Measurements from ENCODE around the gene SIPA1L3. TPM values are rescaled to one million over a fixed set of nuclear protein-coding genes. Genes with fewer than 3 reads are reported as not detected.

SIPA1L3 gene
- total and polyA plus RNA-seq, 12 donors: 2.2 to 24.1 (median 11.8) TPM

DNA sequence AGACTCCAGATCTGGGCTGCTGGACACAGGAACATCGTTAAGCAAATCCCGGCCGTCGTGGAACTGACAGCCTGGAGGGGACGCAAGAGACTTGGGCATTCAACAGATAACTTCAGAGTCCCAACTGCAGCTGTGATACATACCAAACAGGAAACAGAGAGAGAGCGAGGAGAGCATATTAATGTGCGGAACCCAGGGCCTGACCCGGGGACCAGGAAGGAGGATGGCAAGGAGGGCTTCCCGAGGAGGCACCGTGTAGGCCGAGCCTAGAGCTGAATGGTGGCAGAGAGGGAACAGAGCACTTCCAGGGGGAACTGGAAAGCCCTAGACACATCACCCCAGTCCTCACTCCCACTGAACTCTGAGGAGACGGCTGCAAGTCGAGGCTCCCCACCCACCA, 68.1 kb downstream of the SIPA1L3 start:
- intact Hi-C loops (cut with DNase I): no loop called here
- H3K4me1 ChIP-seq (replicated peaks in 1 of 2): no peaks in the 10 kb centered on the region
- no peak overlapping the region for H3K27ac ChIP-seq
- no peak for TF ChIP-seq POLR2A (IDR thresholded peaks at IDR 0.05)
- TF ChIP-seq, protein P1, sequence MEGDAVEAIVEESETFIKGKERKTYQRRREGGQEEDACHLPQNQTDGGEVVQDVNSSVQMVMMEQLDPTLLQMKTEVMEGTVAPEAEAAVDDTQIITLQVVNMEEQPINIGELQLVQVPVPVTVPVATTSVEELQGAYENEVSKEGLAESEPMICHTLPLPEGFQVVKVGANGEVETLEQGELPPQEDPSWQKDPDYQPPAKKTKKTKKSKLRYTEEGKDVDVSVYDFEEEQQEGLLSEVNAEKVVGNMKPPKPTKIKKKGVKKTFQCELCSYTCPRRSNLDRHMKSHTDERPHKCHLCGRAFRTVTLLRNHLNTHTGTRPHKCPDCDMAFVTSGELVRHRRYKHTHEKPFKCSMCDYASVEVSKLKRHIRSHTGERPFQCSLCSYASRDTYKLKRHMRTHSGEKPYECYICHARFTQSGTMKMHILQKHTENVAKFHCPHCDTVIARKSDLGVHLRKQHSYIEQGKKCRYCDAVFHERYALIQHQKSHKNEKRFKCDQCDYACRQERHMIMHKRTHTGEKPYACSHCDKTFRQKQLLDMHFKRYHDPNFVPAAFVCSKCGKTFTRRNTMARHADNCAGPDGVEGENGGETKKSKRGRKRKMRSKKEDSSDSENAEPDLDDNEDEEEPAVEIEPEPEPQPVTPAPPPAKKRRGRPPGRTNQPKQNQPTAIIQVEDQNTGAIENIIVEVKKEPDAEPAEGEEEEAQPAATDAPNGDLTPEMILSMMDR (IDR thresholded peaks at IDR 0.05): no peak
- peak in 2 of 7 donors; percentile 13 to 17 for DNase-seq
- WGBS, 4 donors: 83 to 93% (median 87%) methylated on average over 13 of the region's 13 CpGs
- H3K9me3 ChIP-seq (replicated peaks in 1 of 3): no peaks in the 10 kb centered on the region
- H3K4me3 ChIP-seq: no peak overlapping the region
- H3K27me3 ChIP-seq: no peaks in the 10 kb centered on the region
- H3K36me3 ChIP-seq (replicated peaks in 1 of 2): no peaks in the 10 kb centered on the region

DNA sequence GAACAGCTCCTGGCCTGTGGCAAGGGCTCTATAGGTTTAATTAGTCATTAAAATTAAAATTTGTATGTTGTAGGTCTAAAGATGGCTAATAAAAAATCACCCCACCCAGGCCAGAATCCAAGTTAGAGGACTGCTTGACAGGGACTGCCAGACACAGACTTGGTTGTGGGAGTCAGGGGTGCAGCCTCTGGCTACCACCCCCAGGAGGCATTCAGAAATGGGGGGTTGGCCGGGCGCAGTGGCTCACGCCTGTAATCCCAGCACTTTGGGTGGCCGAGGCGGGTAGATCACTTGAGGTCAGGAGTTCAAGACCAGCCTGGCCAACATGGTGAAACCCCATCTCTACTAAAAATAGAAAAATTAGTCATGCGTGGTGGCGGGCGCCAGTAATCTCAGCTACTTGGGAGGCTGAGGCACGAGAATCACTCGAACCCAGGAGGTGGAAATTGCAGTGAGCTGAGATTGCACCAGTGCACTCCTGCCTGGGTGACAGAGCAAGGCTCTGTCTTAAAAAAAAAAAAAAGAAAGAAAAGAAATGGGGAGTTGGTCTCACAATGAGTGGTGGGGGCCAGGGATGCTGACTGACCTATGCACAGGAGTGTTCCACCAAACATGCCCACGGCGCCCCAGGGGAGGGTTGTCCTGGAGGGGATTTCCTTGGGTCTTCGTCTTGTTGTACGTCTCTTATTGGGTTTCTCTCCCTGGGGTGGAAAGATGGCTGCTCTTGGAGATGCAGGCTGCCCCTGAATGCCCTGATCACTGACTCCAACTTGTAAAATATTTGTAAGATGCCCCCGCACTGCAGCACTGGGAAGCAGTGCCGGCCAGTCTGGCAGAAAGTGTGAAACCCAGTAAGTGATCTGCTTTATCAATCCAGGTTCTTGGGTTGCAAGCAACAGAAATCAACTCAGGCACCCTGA, 68.8 kb downstream of the SIPA1L3 start:
- TF ChIP-seq POLR2A (IDR thresholded peaks at IDR 0.05): no peak
- TF ChIP-seq, protein P1 (IDR thresholded peaks at IDR 0.05): no peak
- no peak for DNase-seq
- H3K4me3 ChIP-seq: no peak overlapping the region

DNA sequence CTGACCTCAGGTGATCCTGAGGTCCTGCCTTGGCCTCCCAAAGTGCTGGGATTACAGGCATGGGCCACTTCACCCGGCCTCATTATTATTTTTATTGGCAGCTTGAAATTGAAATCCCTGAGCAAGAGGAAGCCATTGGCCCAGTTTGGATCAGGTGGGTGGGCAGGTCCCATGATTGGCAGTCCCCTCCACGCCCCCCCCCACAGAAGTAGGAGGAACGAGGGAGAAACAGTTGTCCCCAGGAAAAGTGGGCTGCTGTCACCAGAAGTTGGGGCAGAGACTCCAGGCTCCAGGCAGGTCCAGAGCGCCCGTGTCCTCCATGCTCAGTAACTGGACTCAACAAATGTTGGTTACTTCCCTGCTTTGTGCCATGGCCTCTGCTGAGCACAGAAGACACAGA, 70.4 kb downstream of the SIPA1L3 start:
- intact Hi-C loops (cut with DNase I): no loop called here
- no peaks in the 10 kb centered on the region for H3K9me3 ChIP-seq (replicated peaks in 1 of 3)
- no peak for DNase-seq
- no peaks in the 10 kb centered on the region for H3K27me3 ChIP-seq
- TF ChIP-seq, protein P1 (IDR thresholded peaks at IDR 0.05): no peak
- no peak for TF ChIP-seq POLR2A (IDR thresholded peaks at IDR 0.05)
- H3K27ac ChIP-seq: peak overlapping the region in 1 of 5 donors; percentile 45
- no peaks in the 10 kb centered on the region for H3K36me3 ChIP-seq (replicated peaks in 1 of 2)
- H3K4me3 ChIP-seq: no peak overlapping the region
- no peaks in the 10 kb centered on the region for H3K4me1 ChIP-seq (replicated peaks in 1 of 2)
- WGBS, 4 donors: 84 to 94% (median 87%) methylated on average over 1 to 5 of the region's 5 CpGs

More for the DNA sequence above, 68.8 kb downstream of the SIPA1L3 start:
- Histone ChIP-seq H3K27ac (no peak overlapping the region), H3K36me3 (replicated peaks in 1 of 2) (no peaks in the 10 kb centered on the region), H3K27me3 (no peaks in the 10 kb centered on the region), H3K4me1 (replicated peaks in 1 of 2) (no peaks in the 10 kb centered on the region), H3K9me3 (replicated peaks in 1 of 3) (no peaks in the 10 kb centered on the region)
- WGBS, 4 donors: 92 to 98% (median 94%) methylated on average over 16 of the region's 16 CpGs
- intact Hi-C loops (cut with DNase I): no loop called here

DNA sequence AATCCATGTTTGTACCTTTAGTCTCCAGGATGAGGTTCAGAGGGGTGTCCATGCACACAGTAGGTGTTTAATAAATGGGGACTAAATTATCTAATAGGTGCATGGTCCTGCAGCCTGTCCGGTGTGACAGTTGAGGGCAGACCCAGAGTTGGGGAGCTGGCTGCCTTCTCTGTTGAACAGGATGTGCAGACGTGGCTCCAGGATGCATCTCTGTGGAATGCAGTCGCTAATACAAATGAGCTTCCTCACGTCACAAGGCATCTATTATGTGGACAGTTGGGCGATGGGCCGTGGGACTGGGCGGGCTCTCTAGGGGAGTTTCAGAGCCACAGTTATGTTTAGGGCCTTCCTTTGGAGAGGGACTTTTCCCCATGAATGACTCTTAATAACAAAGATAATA, 71.0 kb downstream of the SIPA1L3 start:
- peak in 3 of 7 donors; percentile 31 to 58 (median 35) for DNase-seq

More for the DNA sequence above, 71.0 kb downstream of the SIPA1L3 start:
- H3K4me3 ChIP-seq: no peak overlapping the region
- intact Hi-C loops (cut with DNase I): no loop called here
- H3K4me1 ChIP-seq (replicated peaks in 1 of 2): no peaks in the 10 kb centered on the region
- H3K9me3 ChIP-seq (replicated peaks in 1 of 3): no peaks in the 10 kb centered on the region
- 63 to 100% (median 75%) methylated on average over 1 to 7 of the region's 7 CpGs for WGBS, 4 donors
- peak overlapping the region in 1 of 5 donors; percentile 49 for H3K27ac ChIP-seq
- no peaks in the 10 kb centered on the region for H3K36me3 ChIP-seq (replicated peaks in 1 of 2)
- H3K27me3 ChIP-seq: no peaks in the 10 kb centered on the region
- TF ChIP-seq, protein P1 (IDR thresholded peaks at IDR 0.05): no peak
- no peak for TF ChIP-seq POLR2A (IDR thresholded peaks at IDR 0.05)

Data from adrenal gland (tissue), 12 donors.